ENCODE results near the gene MRPL11. TPM values are rescaled to one million over a fixed set of nuclear protein-coding genes. Genes with fewer than 3 reads are reported as not detected.

MRPL11 gene
- polyA plus RNA-seq, 1 of the 3 experiments (the other 2 are of a cell fraction) = 45.6 TPM

- H3K4me1 ChIP-seq (ENCODE audit: control insufficient read depth in 1 of 2, insufficient read depth in 2 of 2, low read depth in 1 of 2, low read length in 1 of 2) = peaks cover 5 to 18% of the 10 kb centered on the region in 2 experiments; a peak in 3 of 4 replicates
- no peaks in the 10 kb centered on the region for H3K27me3 ChIP-seq (ENCODE audit: insufficient read depth)
- peak overlapping the region; percentile 70 for H2AFZ ChIP-seq (ENCODE audit: low read depth)
- no peaks in the 10 kb centered on the region for H3F3A ChIP-seq (replicated peaks; ENCODE audit: insufficient read depth)
- H3K4me3 ChIP-seq (ENCODE audit: low read depth in 2 of 2, low read length in 1 of 2) = peak overlapping the region; percentile 76
- H3K9me2 ChIP-seq = no peaks in the 10 kb centered on the region
- H3K4me2 ChIP-seq = peak overlapping the region; percentile 99
- no peak for DNase-seq
- no peaks in the 10 kb centered on the region for H3K9me3 ChIP-seq
- ChIA-PET CTCF (interaction anchor here (0.9 to 4.5 kb wide), 6 partner anchors 12 to 211 kb away, joined by 3 to 32 read pairs (median 12); partner anchors contain the start of genes DPP3 and MRPL11), POLR2A (interaction anchor here (1.5 to 2.7 kb wide), 2 partner anchors 13 to 28 kb away, joined by 8 to 14 read pairs; partner anchors contain the start of genes DPP3 and MRPL11)
- H3K9ac ChIP-seq = peak overlapping the region; percentile 86
- no peaks in the 10 kb centered on the region for H4K20me1 ChIP-seq (ENCODE audit: insufficient read depth)
- peak overlapping the region in 1 of 2 experiments; percentile 58; a peak in 1 of 4 replicates for H3K27ac ChIP-seq (ENCODE audit: low read depth in 2 of 2, low read length in 1 of 2)
- H3K36me3 ChIP-seq (replicated peaks in 1 of 2; ENCODE audit: control insufficient read depth in 1 of 2, insufficient read depth in 2 of 2, low read length in 1 of 2) = no peaks in the 10 kb centered on the region
- H3K79me2 ChIP-seq (ENCODE audit: insufficient read depth) = peaks cover 8% of the 10 kb centered on the region; the same call in 1 of the 2 replicates
- TF ChIP-seq MXI1 (IDR thresholded peaks at IDR 0.05; ENCODE audit: low read depth, low read length) (peak; percentile 14; the same call in 1 of the 2 replicates), EP300 (IDR thresholded peaks at IDR 0.05; ENCODE audit: borderline replicate concordance in 1 of 2, low read depth in 1 of 2, low read length in 1 of 2) (no peak), CTCF (IDR thresholded peaks at IDR 0.05) (peak; percentile 24)
- 5% methylated on average over 20 of the region's 72 CpGs for WGBS (ENCODE audit: low lambda C conversion rate)
These were observed 28.5 kb upstream of the MRPL11 start for GRCh38 chr11:66467034-66467659.

- Histone ChIP-seq H3K4me2 (peak within 1 kb of the TSS; percentile 99), H3K79me2 (ENCODE audit: insufficient read depth) (peaks cover 8% of the 10 kb centered on the region; the same call in 1 of the 2 replicates), H3K9me3 (no peaks in the 10 kb centered on the region), H3K4me1 (ENCODE audit: control insufficient read depth in 1 of 2, insufficient read depth in 2 of 2, low read depth in 1 of 2, low read length in 1 of 2) (peaks cover 5 to 18% of the 10 kb centered on the region in 2 experiments; a peak in 3 of 4 replicates), H3K4me3 (ENCODE audit: low read depth in 2 of 2, low read length in 1 of 2) (peak within 1 kb of the TSS; percentile 76), H3K9me2 (no peaks in the 10 kb centered on the region), H4K20me1 (ENCODE audit: insufficient read depth) (no peaks in the 10 kb centered on the region), H2AFZ (ENCODE audit: low read depth) (peak within 1 kb of the TSS; percentile 94), H3K27ac (ENCODE audit: low read depth in 2 of 2, low read length in 1 of 2) (peak within 1 kb of the TSS; percentile 46 to 78; a peak in 3 of 4 replicates), H3K36me3 (replicated peaks in 1 of 2; ENCODE audit: control insufficient read depth in 1 of 2, insufficient read depth in 2 of 2, low read length in 1 of 2) (no peaks in the 10 kb centered on the region), H3F3A (replicated peaks; ENCODE audit: insufficient read depth) (no peaks in the 10 kb centered on the region), H3K27me3 (ENCODE audit: insufficient read depth) (no peaks in the 10 kb centered on the region), H3K9ac (peak within 1 kb of the TSS; percentile 86)
- POLR2A ChIA-PET = interaction anchor here (1.1 to 2.7 kb wide), 3 partner anchors 14 to 28 kb away, joined by 3 to 14 read pairs (median 8); partner anchors contain the start of genes DPP3 and MRPL11
- CTCF ChIA-PET = interaction anchor here (0.7 to 4.5 kb wide), 7 partner anchors 13 to 212 kb away, joined by 3 to 32 read pairs (median 5); partner anchors contain the start of genes DPP3 and MRPL11
- WGBS (ENCODE audit: low lambda C conversion rate) = 5% methylated on average over 11 of the region's 63 CpGs
- peak; percentile 98 for DNase-seq
- no peak for TF ChIP-seq IRF3 (IDR thresholded peaks at IDR 0.05; ENCODE audit: low read depth, low read length)
- no peak for TF ChIP-seq CTCF (IDR thresholded peaks at IDR 0.05)
- no peak for TF ChIP-seq ELF1 (IDR thresholded peaks at IDR 0.05)
- TF ChIP-seq MAX (IDR thresholded peaks at IDR 0.05; ENCODE audit: low read depth) = no peak
- TF ChIP-seq TAF1 (IDR thresholded peaks at IDR 0.05; ENCODE audit: borderline replicate concordance, low read depth, low read length) = no peak
- no peak for TF ChIP-seq RAD21 (IDR thresholded peaks at IDR 0.05; ENCODE audit: low read length)
- no peak for TF ChIP-seq JUND (IDR thresholded peaks at IDR 0.05)
- TF ChIP-seq PBX3 (IDR thresholded peaks at IDR 0.05) = no peak
- no peak for TF ChIP-seq REST (IDR thresholded peaks at IDR 0.05; ENCODE audit: low read depth, low read length)
- no peak for TF ChIP-seq SMC3 (IDR thresholded peaks at IDR 0.05; ENCODE audit: low read depth, low read length)
These were observed 27.8 kb upstream of the MRPL11 start, which contains the start of gene PELI3 for GRCh38 chr11:66466225-66467033. Gene PELI3 (plus strand): TSS chr11:66466905. CDS start chr11:66468129, 1,224 bp downstream.

All from SK-N-SH (cell line).